RKO (cell line): ENCODE results near the gene KMO.
A peak's percentile ranks its signal among the peaks of the same experiment; 100 is the strongest.

ENCODE experiments used
- DNase-seq: peaks from one replicate; pipeline ENCODE4 v3.0.0-alpha.2; 2016; ENCODE audit warnings: low spot score

KMO gene

GRCh38 chr1:241536969-241537368, 4.8 kb downstream of the KMO start:
- no peak for DNase-seq

DNA sequence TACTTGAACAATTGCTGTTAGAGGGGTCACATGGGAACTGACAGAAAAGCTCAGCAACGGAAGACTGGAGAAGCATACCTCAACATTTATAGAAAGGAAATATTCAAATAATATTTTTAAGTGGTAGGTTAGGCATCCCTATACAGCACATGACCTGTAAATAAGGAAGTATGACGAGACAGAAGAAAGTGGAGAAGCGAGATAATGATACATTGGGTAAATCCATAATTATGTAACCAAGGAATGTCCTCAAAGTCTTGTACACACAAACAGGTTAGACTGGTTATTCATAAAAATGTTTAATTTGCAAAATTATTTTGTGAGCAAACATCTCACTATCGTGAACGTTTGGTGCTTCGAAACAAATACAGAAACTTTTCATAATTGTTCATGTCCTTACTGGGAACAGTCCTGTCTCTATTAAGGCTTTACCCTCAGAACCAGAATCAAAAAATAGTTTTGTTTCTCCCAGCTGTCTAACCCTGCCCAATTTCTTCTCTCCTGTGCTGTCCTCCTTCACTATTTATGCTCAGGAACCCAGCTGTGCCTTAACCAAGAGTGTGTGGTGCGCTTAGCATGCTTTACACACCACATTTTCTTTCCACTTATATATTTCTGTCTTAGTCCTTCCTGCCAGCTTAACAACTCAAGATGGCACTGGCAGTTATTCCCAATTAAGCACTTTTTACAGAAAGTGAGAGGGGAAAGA, 10.2 kb downstream of the KMO start:
- DNase-seq = no peak

DNA sequence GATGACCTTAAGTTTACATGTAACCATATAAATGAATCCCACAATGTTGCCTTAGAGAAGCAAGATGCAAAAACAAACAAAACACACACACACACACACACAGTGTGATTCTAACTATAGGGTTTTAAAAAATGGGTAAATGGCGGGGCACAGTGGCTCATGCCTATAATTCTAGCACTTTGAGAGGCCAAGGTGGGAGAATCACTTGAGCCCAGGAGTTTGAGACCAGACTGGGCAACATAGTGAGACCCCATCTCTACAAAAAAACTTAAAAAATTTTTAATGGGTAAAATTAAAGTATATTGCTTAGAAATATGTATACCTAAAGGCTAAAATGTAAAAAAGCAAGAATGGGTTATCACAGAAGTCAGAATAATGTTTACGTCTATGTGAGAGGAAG, 15.8 kb downstream of the KMO start:
- DNase-seq = no peak

GRCh38 chr1:241550318-241550717, 18.1 kb downstream of the KMO start:
- no peak for DNase-seq

DNA sequence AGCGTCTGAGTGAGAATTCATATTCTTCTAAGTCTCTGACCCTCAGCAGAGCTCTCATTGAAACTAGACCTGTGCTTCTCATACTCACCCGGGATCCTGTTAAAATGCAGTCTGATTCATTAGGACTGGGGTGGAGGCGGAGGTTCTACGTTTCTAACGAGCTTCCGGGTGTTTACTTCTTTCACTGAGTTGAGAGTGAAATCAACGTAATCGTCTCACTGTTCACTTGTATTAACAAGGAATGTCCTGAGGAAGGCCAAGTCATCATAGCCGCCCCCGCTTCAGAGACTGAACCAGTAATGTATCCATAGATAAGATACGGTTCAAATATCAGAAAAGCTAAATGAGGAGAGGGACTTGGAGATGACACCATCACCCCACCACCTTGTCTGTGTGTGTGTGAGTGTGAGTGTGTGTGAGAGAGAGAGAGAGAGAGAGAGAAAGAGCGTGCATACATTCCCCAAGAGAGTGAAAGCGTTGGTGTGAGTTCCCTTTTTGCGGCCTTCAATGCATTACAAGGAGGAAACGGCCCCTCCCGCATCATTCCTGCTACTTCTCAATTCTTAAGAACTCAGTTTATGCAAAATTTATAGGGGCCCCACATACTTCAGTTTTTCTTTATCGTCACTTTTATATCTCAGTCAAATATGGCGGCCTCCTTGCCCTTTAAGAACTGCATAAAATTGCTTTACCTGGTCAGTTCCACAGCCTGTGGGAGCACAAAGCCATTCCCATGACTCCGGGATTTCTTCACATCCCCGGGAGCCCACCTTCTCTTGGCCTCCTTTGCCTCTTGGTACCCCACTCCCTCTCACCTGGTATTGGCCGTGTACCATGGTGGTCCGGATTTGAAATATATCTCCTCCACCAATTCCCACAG, 19.8 kb downstream of the KMO start:
- no peak for DNase-seq

DNA sequence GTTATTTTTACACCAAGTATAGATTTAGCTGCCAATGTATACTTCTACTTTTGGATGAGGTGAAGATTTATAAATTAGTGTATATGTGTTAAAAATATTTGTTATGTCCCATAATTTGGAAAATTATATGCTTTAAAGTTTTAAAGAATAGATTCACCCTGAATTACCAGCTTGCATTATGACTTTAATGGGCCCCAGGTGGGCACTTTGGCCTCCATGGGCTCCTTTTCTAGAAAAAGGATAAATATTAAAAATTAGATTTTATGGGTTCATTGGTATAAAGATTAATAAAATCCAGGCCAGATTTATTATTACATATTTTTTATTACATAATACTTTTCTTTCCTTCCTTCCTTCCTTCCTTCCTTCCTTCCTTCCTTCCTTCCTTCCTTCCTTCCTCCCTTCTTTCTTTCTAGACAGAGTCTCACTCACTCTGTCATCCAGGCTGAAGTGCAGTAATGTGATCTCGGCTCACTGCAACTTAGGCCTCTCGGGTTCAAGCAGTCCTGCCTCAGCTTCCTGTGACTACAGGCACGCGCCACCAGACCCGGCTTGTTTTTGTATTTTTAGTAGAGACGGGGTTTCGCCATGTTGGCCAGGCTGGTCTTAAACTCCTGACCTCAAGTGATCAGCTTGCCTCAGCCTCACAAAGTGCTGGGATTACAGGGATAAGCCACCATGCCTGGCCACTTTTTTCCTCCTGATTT, 21.9 kb downstream of the KMO start:
- DNase-seq = no peak

GRCh38 chr1:241555526-241555925, 23.3 kb downstream of the KMO start:
- DNase-seq = no peak

DNA sequence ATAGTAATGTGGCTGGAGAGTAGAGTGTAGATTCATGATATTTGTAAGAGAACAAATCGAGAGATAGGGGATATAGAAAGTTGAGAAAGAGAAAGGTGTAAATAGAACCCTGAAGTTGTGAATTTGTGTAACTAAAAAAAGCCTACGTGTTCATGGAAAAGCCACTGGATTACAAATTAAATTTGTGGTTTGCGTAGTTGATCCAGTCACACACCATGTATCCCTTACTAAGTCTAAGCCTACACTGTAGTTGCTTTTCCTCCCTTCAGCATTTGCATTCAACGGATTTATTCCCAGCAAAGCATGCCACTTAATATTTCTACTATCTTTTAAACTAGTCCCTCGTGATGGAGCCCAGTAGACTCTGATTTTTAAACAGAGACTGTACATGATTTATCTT, 24.9 kb downstream of the KMO start:
- DNase-seq = no peak

GRCh38 chr1:241557551-241558193, 25.5 kb downstream of the KMO start:
- no peak for DNase-seq

DNA sequence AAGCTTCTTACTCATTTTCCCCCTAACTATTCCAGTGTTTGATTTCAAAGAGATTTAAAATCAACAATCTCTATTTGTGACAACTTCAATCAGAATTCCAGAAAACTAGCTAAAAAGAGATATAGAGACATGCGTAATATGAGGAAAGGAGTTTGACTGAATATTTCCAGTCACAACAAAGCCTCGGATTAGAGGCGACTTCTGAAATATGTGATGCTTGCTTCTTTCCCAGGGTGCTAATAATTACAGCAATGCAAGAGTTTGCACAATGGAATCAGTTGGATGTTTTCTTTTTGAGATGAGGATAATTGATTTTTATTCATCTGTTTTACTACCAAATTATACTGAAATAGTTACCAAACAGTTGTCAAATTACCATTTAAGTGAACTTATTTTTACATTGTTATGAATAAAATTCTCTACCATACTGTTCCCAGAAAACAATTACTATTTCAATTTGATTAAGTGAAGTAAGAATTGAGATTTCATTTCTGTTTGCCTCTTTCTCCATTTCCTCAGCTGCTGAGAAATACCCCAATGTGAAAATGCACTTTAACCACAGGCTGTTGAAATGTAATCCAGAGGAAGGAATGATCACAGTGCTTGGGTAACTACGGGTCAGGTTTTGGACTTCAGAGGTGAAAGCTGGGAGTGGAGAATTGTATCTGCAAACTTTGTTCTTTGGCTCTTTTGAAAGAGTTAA, 28.1 kb downstream of the KMO start:
- no peak for DNase-seq

GRCh38 chr1:241560849-241561187, 28.6 kb downstream of the KMO start:
- no peak for DNase-seq

DNA sequence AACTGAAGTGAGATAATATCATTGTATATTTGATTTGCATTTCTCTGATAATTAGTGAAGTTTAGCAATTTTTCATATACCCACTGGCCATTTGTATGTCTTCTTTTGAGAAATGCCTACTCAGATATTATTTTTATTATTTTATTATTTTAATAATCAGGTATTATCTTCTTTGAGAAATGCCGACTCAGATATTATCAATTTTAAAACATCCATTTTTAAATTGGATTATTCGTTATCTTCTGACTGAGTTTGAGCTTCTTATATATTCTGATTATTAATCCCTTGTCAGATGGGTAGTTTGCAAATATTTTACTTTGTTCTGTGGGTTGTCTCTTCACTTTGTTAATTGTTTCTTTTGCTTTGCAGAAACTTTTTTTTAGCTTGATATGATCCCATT, 37.7 kb downstream of the KMO start:
- no peak for DNase-seq

- no peak for DNase-seq
Observed at GRCh38 chr1:241574154-241574553, 42.0 kb downstream of the KMO start.

- no peak for DNase-seq
Observed at GRCh38 chr1:241579434-241579833, 47.3 kb downstream of the KMO start.

GRCh38 chr1:241582921-241583321, 50.7 kb downstream of the KMO start:
- DNase-seq = no peak

DNA sequence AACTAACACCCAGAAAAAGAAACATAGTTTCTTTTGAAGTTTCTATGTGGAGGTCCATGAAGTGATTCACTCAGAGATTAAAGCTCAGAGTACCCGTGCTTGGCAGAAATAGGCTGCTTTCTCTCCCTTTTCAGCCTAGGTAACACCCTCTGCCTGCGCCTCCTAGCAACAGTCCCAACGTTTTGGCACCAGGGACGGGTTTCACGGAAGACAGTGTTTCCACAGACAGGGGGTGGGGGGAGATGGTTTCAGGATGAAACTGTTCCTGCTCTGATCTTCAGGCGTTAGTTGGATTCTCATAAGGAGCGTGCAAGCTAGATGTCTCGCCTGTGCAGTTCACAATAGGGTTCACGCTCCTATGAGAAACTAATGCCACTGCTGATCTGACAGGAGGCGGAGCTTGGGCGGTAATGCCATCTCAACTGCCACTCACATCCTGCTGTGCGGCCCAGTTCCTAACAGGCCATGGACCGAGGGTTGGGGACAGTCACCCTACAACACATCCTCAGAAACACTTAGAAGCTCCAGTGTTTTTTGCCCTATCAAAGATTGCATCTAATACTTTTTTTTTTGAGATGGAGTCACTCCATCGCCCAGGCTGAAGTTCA, 54.8 kb downstream of the KMO start:
- DNase-seq = no peak

GRCh38 chr1:241589521-241589920, 57.3 kb downstream of the KMO start:
- no peak for DNase-seq

DNA sequence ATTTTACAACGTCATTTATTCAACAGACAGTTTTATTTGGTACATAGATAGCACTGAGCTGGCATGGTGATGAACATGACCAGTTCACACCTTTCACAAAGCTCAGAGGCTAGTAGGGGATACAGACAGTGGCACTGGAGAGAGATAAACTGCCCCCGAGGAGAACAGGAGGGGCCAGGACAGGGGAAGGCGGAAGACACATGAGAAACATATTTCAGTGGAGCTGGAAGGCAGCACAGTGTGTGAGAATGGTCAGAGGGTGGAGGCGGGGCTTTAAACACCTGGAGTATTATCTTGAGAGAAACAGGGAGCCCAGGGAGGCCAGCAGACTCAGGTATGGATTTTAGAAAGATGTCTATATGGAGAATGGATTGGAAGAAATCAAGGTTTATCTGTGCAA, 58.5 kb downstream of the KMO start:
- no peak for DNase-seq

- peak; percentile 10 for DNase-seq
Observed at GRCh38 chr1:241591317-241591716, 59.1 kb downstream of the KMO start.

GRCh38 chr1:241591736-241592135, 59.6 kb downstream of the KMO start:
- DNase-seq = no peak

GRCh38 chr1:241592273-241592958, 60.2 kb downstream of the KMO start:
- DNase-seq = peak; percentile 84
